Kidney (tissue), 14 donors: Measurements from ENCODE around the gene PLEKHD1. TPM values are rescaled to one million over a fixed set of nuclear protein-coding genes. Genes with fewer than 3 reads are reported as not detected.

Source experiments
- DNase-seq, 5 donors: peaks; one replicate each; pipeline ENCODE4 v3.0.0-alpha.2; 2013 to 2020
- FAIRE-seq: peaks from 2 replicates; lab custom pipeline; 2012; peaks lifted over from hg19 to GRCh38; lab: Jason Lieb, UNC
- H3K27ac ChIP-seq, 2 donors: one replicate each; pipeline ENCODE4 v1.7.0; 2013; ENCODE audit warnings: low read depth in 2 of 2, low read length in 2 of 2, inconsistent platforms in 1 of 2
- H3K27me3 ChIP-seq: one replicate; pipeline ENCODE4 v1.7.1; 2013; ENCODE audit warnings: low read length, inconsistent platforms; ENCODE audit not compliant: control insufficient read depth, insufficient read depth
- H3K36me3 ChIP-seq, 3 donors: one replicate each; pipeline versions ENCODE4 v1.7.0 to v1.7.1; 2013; ENCODE audit warnings: low read length in 3 of 3, control low read depth in 1 of 3, inconsistent platforms in 1 of 3; ENCODE audit not compliant: insufficient read depth in 3 of 3, control insufficient read depth in 2 of 3
- H3K4me1 ChIP-seq, 3 donors: one replicate each; pipeline versions ENCODE4 v1.7.0 to v1.7.1; 2013; ENCODE audit warnings: low read length in 3 of 3, inconsistent platforms in 1 of 3, low read depth in 1 of 3; ENCODE audit not compliant: control insufficient read depth in 2 of 3, insufficient read depth in 2 of 3
- H3K4me3 ChIP-seq, 3 donors: one replicate each; pipeline versions ENCODE4 v1.7.0 to v1.8.1; 2013; ENCODE audit warnings: low read length in 3 of 3, control low read depth in 1 of 3, inconsistent platforms in 1 of 3
- H3K9ac ChIP-seq, 3 donors: one replicate each; pipeline versions ENCODE4 v1.7.0 to v1.7.1; 2013; ENCODE audit warnings: low read length in 3 of 3, control low read depth in 1 of 3, inconsistent platforms in 1 of 3
- H3K9me3 ChIP-seq, 3 donors: one replicate each; pipeline versions ENCODE4 v1.7.0 to v1.7.1; 2013; ENCODE audit warnings: low read length in 3 of 3, control low read depth in 1 of 3, inconsistent platforms in 1 of 3; ENCODE audit not compliant: control insufficient read depth in 2 of 3, insufficient read depth in 1 of 3
- intact Hi-C: fragments of 100-400 bp; cut with DNase I; formaldehyde crosslinking; loops from one replicate; pipeline ENCODE4 v1.11.1; 2022
- polyA plus RNA-seq: library from polyadenylated mRNA; stranded (reverse); fragments of 350-450 nt; fragmentation: Illumina TruSeq; extraction: RNeasy Lipid Tissue Mini Kit (QIAGEN cat#74804); gene quantifications from one replicate; pipeline ENCODE4 v1.2.3, GENCODE V29; 2014; ENCODE audit warnings: low read depth, low replicate concordance; ENCODE audit not compliant: insufficient read depth
- total RNA-seq: library from RNA; stranded (reverse); fragmentation: NEBNext Ultra II Directional; extraction: Animal tissue kit (Norgen Biotek cat#: 25700); gene quantifications from one replicate; pipeline ENCODE4 v1.2.1, GENCODE V29; 2021
- TF ChIP-seq, protein P1 (sequence below): IDR thresholded peaks from 3 replicates; pipeline ENCODE4 v1.5.1; 2012; ENCODE audit warnings: mild to moderate bottlenecking, moderate library complexity, borderline replicate concordance; ENCODE audit not compliant: insufficient read depth; ENCODE audit errors: extremely low read depth
- donor health status: control.
- donor health status: control.
- donor health status: control.
- donor health status: control.
- donor health status: control.
- donor health status: DM: yes; HTN: yes; CAD: no.
- donor health status: Normal renal cell carcinoma (clear cell type).

The PLEKHD1 gene
- total and polyA plus RNA-seq, 2 donors from 2014 or later: 0.25 to 3.4 TPM

DNA sequence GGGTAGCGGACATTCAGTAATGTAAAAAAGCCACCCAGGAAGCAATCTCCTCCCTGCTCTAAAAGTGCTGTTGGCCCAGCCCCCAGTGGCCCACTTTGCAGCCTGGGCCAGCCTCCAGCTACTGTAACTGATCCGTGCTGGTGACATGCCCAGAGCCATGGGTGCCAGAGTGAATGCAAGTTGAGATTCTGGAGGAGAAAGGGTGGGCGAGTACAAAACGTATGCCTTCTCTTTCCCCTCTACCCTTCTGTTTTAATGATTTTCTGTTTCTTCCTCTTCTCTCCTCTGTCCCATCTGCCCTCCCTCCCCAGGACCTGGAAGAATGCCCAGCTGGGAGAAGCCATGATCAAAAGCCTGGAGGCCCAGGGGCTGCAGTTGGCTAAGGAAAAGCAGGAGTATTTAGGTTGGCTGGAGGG lies 16.9 kb downstream of the PLEKHD1 start:
- no peaks in the 10 kb centered on the region for H3K36me3 ChIP-seq
- no peaks in the 10 kb centered on the region for H3K27me3 ChIP-seq
- peak in 3 of 5 donors; percentile 17 to 53 (median 45) for DNase-seq
- peaks cover 0 to 2% (median 0%) of the 10 kb centered on the region in 3 donors for H3K4me1 ChIP-seq
- H3K9ac ChIP-seq: no peak overlapping the region
- peaks cover 0 to 2% (median 0%) of the 10 kb centered on the region in 3 donors for H3K9me3 ChIP-seq
- H3K27ac ChIP-seq: no peak overlapping the region
- no peak for FAIRE-seq
- TF ChIP-seq, protein P1, sequence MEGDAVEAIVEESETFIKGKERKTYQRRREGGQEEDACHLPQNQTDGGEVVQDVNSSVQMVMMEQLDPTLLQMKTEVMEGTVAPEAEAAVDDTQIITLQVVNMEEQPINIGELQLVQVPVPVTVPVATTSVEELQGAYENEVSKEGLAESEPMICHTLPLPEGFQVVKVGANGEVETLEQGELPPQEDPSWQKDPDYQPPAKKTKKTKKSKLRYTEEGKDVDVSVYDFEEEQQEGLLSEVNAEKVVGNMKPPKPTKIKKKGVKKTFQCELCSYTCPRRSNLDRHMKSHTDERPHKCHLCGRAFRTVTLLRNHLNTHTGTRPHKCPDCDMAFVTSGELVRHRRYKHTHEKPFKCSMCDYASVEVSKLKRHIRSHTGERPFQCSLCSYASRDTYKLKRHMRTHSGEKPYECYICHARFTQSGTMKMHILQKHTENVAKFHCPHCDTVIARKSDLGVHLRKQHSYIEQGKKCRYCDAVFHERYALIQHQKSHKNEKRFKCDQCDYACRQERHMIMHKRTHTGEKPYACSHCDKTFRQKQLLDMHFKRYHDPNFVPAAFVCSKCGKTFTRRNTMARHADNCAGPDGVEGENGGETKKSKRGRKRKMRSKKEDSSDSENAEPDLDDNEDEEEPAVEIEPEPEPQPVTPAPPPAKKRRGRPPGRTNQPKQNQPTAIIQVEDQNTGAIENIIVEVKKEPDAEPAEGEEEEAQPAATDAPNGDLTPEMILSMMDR: no peak
- H3K4me3 ChIP-seq: no peak overlapping the region
- intact Hi-C loops: no loop called here

DNA sequence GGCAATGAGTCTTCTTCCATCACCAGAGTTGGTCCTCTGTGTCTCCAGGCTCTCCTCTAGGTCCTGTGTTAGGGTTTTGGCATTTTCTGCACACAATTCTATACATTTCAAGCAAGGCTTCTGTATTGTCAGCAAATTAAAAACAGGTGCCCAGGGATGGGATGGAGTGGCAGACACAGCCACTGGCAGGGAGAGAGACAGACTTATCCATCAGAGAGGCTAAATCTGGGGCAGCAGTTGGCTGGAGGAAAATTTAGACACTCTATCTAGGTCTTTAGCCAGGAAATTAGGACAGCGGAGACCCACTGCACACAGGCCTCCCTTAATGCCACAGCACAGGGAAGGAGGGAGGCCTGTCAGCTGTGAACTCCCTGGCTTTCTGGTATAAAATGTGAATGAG lies 20.2 kb downstream of the PLEKHD1 start:
- Histone ChIP-seq H3K27me3 (no peaks in the 10 kb centered on the region), H3K9me3 (peaks cover 0 to 2% (median 0%) of the 10 kb centered on the region in 3 donors), H3K36me3 (no peaks in the 10 kb centered on the region), H3K9ac (no peak overlapping the region), H3K27ac (no peak overlapping the region), H3K4me3 (no peak overlapping the region), H3K4me1 (peaks cover 0 to 2% (median 0%) of the 10 kb centered on the region in 3 donors)
- DNase-seq (peak in 2 of 5 donors; percentile 2 to 8), FAIRE-seq (no peak)
- intact Hi-C loops: no loop called here
- TF ChIP-seq, protein P1: no peak

DNA sequence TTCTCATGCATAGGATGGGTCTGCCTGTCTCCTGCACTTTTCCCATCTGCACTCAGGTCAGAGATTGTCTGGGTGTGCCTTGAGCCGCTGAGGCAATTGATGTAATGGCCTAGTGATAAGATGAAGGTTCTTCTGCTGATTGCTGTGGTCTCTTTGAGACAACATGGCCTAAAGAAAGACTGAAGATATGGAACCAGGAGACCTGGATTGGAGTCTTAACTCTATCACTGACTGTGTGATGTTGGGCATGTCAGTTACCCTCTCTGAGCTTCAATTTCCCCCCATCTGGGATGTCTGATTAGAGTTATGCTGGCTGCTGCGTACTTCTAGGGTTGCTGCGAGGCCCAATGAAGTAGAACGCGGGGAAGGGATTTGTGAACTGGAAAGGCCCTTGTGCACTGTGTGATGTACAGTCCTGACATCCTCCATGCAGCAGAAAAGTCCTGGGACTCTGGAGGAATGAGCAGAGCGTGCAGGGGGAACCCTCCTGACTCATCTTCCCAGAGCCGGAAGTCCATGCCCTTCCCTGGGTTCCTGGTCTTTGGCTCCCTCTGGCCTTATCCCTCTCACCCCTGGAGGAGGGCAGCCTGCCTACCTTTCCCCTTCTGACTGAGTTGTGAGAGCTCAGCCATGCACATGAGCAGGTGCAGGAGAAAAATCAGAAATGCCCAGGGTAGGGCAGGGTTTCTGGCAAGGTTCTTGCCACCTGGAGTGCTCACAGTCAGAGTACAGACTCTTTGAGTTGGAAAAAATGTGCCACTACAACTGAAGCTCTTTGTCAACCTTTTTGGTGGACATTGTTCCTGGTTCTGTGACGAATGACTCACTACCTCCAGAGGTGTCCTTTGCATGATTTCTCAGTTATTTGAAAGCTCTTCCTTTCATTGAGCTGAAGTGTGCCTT lies 21.1 kb downstream of the PLEKHD1 start:
- H3K27me3 ChIP-seq: no peaks in the 10 kb centered on the region
- peaks cover 0 to 2% (median 0%) of the 10 kb centered on the region in 3 donors for H3K9me3 ChIP-seq
- no peak overlapping the region for H3K27ac ChIP-seq
- peaks cover 0 to 2% (median 0%) of the 10 kb centered on the region in 3 donors for H3K4me1 ChIP-seq
- no peaks in the 10 kb centered on the region for H3K36me3 ChIP-seq
- H3K9ac ChIP-seq: no peak overlapping the region
- TF ChIP-seq, protein P1: no peak
- intact Hi-C loops: no loop called here
- DNase-seq (peak in 2 of 5 donors; percentile 2 to 11), FAIRE-seq (no peak)
- H3K4me3 ChIP-seq: no peak overlapping the region
